Neuronal stem cell (in vitro differentiated cells): Measurements from ENCODE around the gene APCDD1. TPM values are rescaled to one million over a fixed set of nuclear protein-coding genes. Genes with fewer than 3 reads are reported as not detected.
A peak's percentile ranks its signal among the peaks of the same experiment; 100 is the strongest.

Experiments
- DNase-seq: peaks from one replicate; pipeline ENCODE4 v3.0.0-alpha.2; 2013; ENCODE audit warnings: low spot score
- H2AFZ ChIP-seq: one replicate; pipeline ENCODE4 v1.6.1; 2013; ENCODE audit warnings: mild to moderate bottlenecking, low read length, inconsistent platforms
- H2AK5ac ChIP-seq: 2 replicates; pipeline ENCODE4 v1.6.1; 2013; ENCODE audit warnings: low read depth, mild to moderate bottlenecking, inconsistent platforms, low read length, moderate library complexity, mixed read lengths
- H2BK120ac ChIP-seq: 2 replicates; pipeline ENCODE4 v1.6.1; 2013; ENCODE audit warnings: low read depth, mild to moderate bottlenecking, inconsistent platforms, low read length, moderate library complexity, mixed read lengths
- H2BK12ac ChIP-seq: one replicate; pipeline ENCODE4 v1.6.1; 2013; ENCODE audit warnings: low read length, inconsistent platforms
- H2BK15ac ChIP-seq: 2 replicates; pipeline ENCODE4 v1.6.1; 2013; ENCODE audit warnings: mild to moderate bottlenecking, low read length, inconsistent platforms, mixed read lengths
- H2BK5ac ChIP-seq: one replicate; pipeline ENCODE4 v1.6.1; 2013; ENCODE audit warnings: inconsistent platforms, mild to moderate bottlenecking, low read length, moderate library complexity
- H3K14ac ChIP-seq: one replicate; pipeline ENCODE4 v1.6.1; 2013; ENCODE audit warnings: low read length, inconsistent platforms
- H3K18ac ChIP-seq: 2 replicates; pipeline ENCODE4 v1.6.1; 2013; ENCODE audit warnings: low read length, inconsistent platforms
- H3K23ac ChIP-seq: 2 replicates; pipeline ENCODE4 v1.6.1; 2013; ENCODE audit warnings: low read depth, mild to moderate bottlenecking, mixed read lengths, low read length, inconsistent platforms; ENCODE audit not compliant: poor library complexity
- H3K27ac ChIP-seq: replicated peaks from 3 replicates; pipeline ENCODE4 v1.5.1; 2013; ENCODE audit warnings: low read length, inconsistent platforms
- H3K27me3 ChIP-seq, 3 experiments: 2 replicates each; pipeline ENCODE4 v1.6.1; 2013; ENCODE audit warnings: low read length in 3 of 3, mild to moderate bottlenecking in 2 of 3, inconsistent platforms in 1 of 3, low read depth in 1 of 3, mixed read lengths in 1 of 3, moderate library complexity in 1 of 3; ENCODE audit not compliant: control insufficient read depth in 3 of 3, insufficient read depth in 3 of 3
- H3K36me3 ChIP-seq, 2 donors: replicated peaks in 1 of 2; 2 replicates each; pipeline ENCODE4 v1.6.1; 2013; ENCODE audit warnings: low read length in 2 of 2; ENCODE audit not compliant: control insufficient read depth in 2 of 2, insufficient read depth in 2 of 2
- H3K4ac ChIP-seq: 2 replicates; pipeline ENCODE4 v1.6.1; 2013; ENCODE audit warnings: inconsistent platforms, mild to moderate bottlenecking, low read length, moderate library complexity
- H3K4me1 ChIP-seq, 2 donors: 1 replicate in 1 of 2; 2 replicates in 1 of 2; pipeline ENCODE4 v1.6.1; 2013; ENCODE audit warnings: low read length in 2 of 2, low read depth in 1 of 2; ENCODE audit not compliant: control insufficient read depth in 2 of 2, insufficient read depth in 1 of 2
- H3K4me2 ChIP-seq: one replicate; pipeline ENCODE4 v1.6.1; 2013; ENCODE audit warnings: mild to moderate bottlenecking, low read length, inconsistent platforms; ENCODE audit not compliant: insufficient read depth, poor library complexity, severe bottlenecking
- H3K4me3 ChIP-seq, 2 donors: 2 replicates each; pipeline ENCODE4 v1.5.1; 2013; ENCODE audit warnings: low read length in 2 of 2, mild to moderate bottlenecking in 2 of 2, inconsistent platforms in 1 of 2, moderate library complexity in 1 of 2
- H3K79me1 ChIP-seq: one replicate; pipeline ENCODE4 v1.6.1; 2013; ENCODE audit warnings: low read depth, mild to moderate bottlenecking, inconsistent platforms, low read length, moderate library complexity
- H3K9ac ChIP-seq: one replicate; pipeline ENCODE4 v1.6.1; 2013; ENCODE audit warnings: mild to moderate bottlenecking, low read depth, low read length, inconsistent platforms; ENCODE audit not compliant: poor library complexity
- H3K9me3 ChIP-seq, 2 donors: replicated peaks in 1 of 2; 2 replicates each; pipeline versions ENCODE3 to v1.6.1; 2013; ENCODE audit warnings: low read length in 2 of 2, mild to moderate bottlenecking in 2 of 2, inconsistent platforms in 1 of 2, low read depth in 1 of 2, mixed read lengths in 1 of 2, moderate library complexity in 1 of 2; ENCODE audit not compliant: control insufficient read depth in 2 of 2, insufficient read depth in 1 of 2
- H4K8ac ChIP-seq: one replicate; pipeline ENCODE4 v1.6.1; 2013; ENCODE audit warnings: low read depth, mild to moderate bottlenecking, inconsistent platforms, low read length, moderate library complexity
- H4K91ac ChIP-seq: one replicate; pipeline ENCODE4 v1.6.1; 2013; ENCODE audit warnings: low read length, low read depth, mild to moderate bottlenecking, inconsistent platforms; ENCODE audit not compliant: poor library complexity
- WGBS, 2 donors: extraction: QIAGEN DNeasy Blood & Tissue Kit; methylation state at CpG; one replicate each; pipeline ENCODE4 v1.1.7; 2013; ENCODE audit warnings: missing lambda C conversion rate in 2 of 2, mixed read lengths in 1 of 2; ENCODE audit not compliant: insufficient read length in 2 of 2, insufficient replicate concordance in 1 of 2; ENCODE audit errors: extremely low coverage in 2 of 2; 5-methylcytosine and 5-hydroxymethylcytosine counted together
- polyA plus RNA-seq, 2 experiments: library from polyadenylated mRNA; stranded (reverse); fragments of 200-250 nt; gene quantifications; one replicate each; pipeline ENCODE4 v1.2.3, GENCODE V29; 2013

The APCDD1 gene
- polyA plus RNA-seq (2013, experiment 1 of 2), result 1.3 TPM
- 1.3 TPM for polyA plus RNA-seq (2013, experiment 2 of 2)

DNA sequence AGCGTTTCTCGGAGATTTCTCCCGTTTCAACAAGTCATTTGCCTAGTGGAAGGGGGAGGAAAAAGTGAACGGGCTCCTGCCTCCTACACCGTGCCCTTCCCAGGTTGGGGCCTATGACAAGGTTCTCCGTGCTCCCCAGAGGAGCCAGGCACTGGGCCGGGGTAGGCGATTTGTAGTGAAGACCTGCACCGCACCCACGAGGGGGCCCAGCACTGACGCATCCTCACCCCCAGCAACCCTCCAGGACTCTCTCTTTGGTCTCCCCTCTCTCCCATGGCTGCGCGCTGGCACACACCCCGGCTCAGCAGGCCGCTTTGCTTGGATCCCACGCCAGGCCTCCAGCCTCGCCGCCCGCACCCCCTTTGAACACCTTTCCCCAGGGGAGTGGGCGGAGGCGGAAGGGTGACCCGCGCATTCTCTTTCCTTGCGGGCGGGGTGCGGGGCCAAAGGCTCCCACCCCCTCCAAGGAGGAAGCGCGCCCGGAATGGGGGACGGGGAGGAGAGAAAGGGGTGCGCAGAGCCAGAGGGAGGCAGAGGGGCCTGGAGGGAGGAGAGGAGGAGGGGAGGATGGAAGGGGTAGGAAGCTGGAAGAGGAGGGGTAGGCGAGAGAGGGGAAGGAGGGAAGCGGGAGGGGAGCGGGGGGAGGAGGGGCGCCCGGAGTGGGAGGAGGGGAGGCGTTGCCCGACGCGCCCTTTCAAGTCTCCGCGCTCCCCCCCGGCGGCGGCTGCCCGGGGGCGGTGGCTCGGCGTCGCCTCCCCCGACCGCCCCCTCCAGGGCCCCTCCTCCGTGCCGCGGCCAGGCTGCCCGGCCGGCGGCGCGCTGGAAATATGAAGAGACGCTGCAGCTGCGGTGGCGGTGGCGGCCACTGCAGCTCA is at the start of gene APCDD1:
APCDD1 (plus strand) TSS at position 830 of the 875 bp plus-strand sequence. CDS start 347 bp downstream, outside the sequence.
- peak within 1 kb of the TSS; percentile 63 for H2BK5ac ChIP-seq

DNA sequence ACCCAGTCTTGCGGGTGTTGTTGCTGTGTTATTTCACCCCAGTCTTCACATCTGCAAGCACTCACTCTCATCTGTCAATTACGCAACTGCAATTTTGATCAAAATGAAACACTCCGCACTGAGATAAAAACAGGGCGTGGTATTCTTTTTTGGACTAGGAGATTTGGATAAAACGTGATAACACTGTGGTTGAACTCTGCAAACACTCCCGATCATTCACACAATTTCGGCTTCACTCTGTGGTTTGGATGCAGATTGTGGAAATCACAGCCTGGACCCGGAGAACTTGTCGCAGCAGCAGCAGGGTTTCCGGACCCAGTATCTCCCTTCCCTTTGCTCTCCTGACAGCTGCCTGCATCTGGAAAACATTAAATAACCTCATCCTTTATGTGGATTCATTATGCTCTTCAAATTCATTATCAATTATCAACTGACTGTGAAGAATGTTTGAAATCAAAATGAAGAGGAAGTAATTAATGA is 49.4 kb upstream of the APCDD1 start:
- H3K4me3 ChIP-seq, result no peak overlapping the region
- H2BK12ac ChIP-seq, result no peak overlapping the region
- no peak overlapping the region for H3K27ac ChIP-seq
- H2BK120ac ChIP-seq, result no peak overlapping the region
- no peaks in the 10 kb centered on the region for H3K9me3 ChIP-seq
- no peaks in the 10 kb centered on the region for H3K36me3 ChIP-seq
- H2AFZ ChIP-seq, result peak overlapping the region; percentile 75
- no peak overlapping the region for H3K4ac ChIP-seq
- H3K18ac ChIP-seq, result no peak overlapping the region
- H3K4me1 ChIP-seq, result peaks cover 29 to 41% of the 10 kb centered on the region in 2 donors
- no peak overlapping the region for H3K9ac ChIP-seq
- WGBS, 2 donors, result no CpG with 5 or more reads among the region's 10 CpGs
- no peak overlapping the region for H3K4me2 ChIP-seq
- H3K79me1 ChIP-seq, result no peaks in the 10 kb centered on the region
- H3K14ac ChIP-seq, result no peak overlapping the region
- no peak overlapping the region for H2BK5ac ChIP-seq
- no peak overlapping the region for H2AK5ac ChIP-seq
- no peak overlapping the region for H3K23ac ChIP-seq
- no peak overlapping the region for H4K8ac ChIP-seq
- H4K91ac ChIP-seq, result no peak overlapping the region
- DNase-seq, result no peak
- H2BK15ac ChIP-seq, result no peak overlapping the region
- H3K27me3 ChIP-seq, result no peaks in the 10 kb centered on the region

More for the DNA sequence above, at the start of gene APCDD1:
- Histone ChIP-seq H3K4me3 (peak within 1 kb of the TSS; percentile 51 to 82), H3K23ac (peak within 1 kb of the TSS; percentile 56), H3K9ac (peak within 1 kb of the TSS; percentile 73), H3K4ac (no peak within 1 kb of the TSS), H3K4me2 (peak within 1 kb of the TSS; percentile 84), H2AK5ac (peak within 1 kb of the TSS; percentile 59), H4K91ac (no peak within 1 kb of the TSS), H3K18ac (peak within 1 kb of the TSS; percentile 95), H3K4me1 (peaks cover 9% of the 10 kb centered on the region in 2 donors), H3K27ac (no peak within 1 kb of the TSS), H3K14ac (peak within 1 kb of the TSS; percentile 41), H2BK120ac (peak within 1 kb of the TSS; percentile 32), H3K27me3 (peaks cover 5 to 19% (median 14%) of the 10 kb centered on the region in 3 experiments), H3K79me1 (no peaks in the 10 kb centered on the region), H4K8ac (no peak within 1 kb of the TSS), H2AFZ (peak within 1 kb of the TSS; percentile 93), H3K9me3 (no peaks in the 10 kb centered on the region), H2BK15ac (peak within 1 kb of the TSS; percentile 39), H2BK12ac (peak within 1 kb of the TSS; percentile 96), H3K36me3 (no peaks in the 10 kb centered on the region)
- no CpG with 5 or more reads among the region's 64 CpGs for WGBS, 2 donors
- peak; percentile 67 for DNase-seq

DNA sequence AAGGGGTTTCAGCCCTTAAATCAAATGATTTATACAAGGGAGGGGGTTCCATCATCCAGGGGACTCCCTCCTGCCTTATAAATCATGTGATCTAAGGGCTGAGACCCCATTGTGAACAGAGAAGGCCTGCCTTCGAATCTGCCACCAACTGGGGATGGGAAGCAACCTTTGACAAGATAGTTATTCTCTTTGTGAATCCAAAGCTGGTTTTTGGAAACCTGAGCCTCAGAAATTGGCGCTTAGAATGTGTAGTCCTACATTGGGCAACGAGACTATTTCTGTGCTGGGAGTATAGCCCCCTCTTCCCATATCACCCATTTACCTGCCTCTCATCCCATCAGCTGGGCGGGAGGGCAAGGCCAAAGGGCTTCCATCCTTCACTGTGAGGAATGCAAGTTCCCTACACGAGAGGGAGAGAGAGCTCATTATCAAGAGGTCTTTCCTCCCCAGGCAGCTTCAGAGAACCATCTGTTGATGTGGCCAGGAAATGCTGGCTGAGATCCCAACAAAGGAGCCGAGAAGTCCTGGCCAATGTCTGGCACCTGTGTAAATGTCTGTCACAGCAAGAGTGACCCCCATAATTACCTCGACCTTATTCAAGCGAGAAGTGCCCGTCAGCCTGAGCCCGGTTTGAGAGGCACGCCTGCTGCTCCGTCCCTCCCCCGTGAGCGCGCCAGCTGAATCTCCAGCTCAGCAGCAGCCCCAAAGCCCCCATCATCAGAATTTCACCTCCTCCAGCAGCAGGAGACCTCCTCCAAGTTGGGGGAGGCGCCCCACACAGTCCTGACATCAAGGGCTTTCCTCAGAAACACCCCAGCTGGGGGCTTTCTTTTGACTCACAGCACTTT is 48.4 kb upstream of the APCDD1 start:
- Histone ChIP-seq H2BK5ac (no peak overlapping the region), H3K4ac (no peak overlapping the region), H3K4me1 (peaks cover 37 to 51% of the 10 kb centered on the region in 2 donors), H4K91ac (no peak overlapping the region), H3K4me2 (no peak overlapping the region), H2BK12ac (no peak overlapping the region), H3K23ac (no peak overlapping the region), H3K79me1 (no peaks in the 10 kb centered on the region), H3K4me3 (peak overlapping the region in 1 of 2 donors; percentile 1), H2AFZ (peak overlapping the region; percentile 75), H2BK120ac (no peak overlapping the region), H3K36me3 (no peaks in the 10 kb centered on the region), H2BK15ac (no peak overlapping the region), H3K27me3 (no peaks in the 10 kb centered on the region), H3K14ac (no peak overlapping the region), H2AK5ac (no peak overlapping the region), H4K8ac (no peak overlapping the region), H3K18ac (no peak overlapping the region), H3K9ac (no peak overlapping the region), H3K9me3 (no peaks in the 10 kb centered on the region), H3K27ac (no peak overlapping the region)
- DNase-seq, result no peak
- no CpG with 5 or more reads among the region's 16 CpGs for WGBS, 2 donors
